WI38 (cell line): ENCODE results near the gene SHISA7.

Experiments used
- H3K4me3 ChIP-seq: 2 replicates; pipeline ENCODE4 v1.5.1; 2011; ENCODE audit warnings: low read depth, mild to moderate bottlenecking, control low read depth, low read length
- CTCF ChIP-seq: IDR thresholded peaks from 2 replicates; pipeline ENCODE4 v1.5.1; 2012; ENCODE audit warnings: low read depth, mild to moderate bottlenecking, control low read depth, low read length

SHISA7 gene

GRCh38 chr19:55441692-55442321 lies 1.3 kb downstream of the SHISA7 start:
- TF ChIP-seq CTCF, result no peak
- no peak overlapping the region for H3K4me3 ChIP-seq

- no peak overlapping the region for H3K4me3 ChIP-seq
- TF ChIP-seq CTCF, result no peak
Observed at GRCh38 chr19:55441319-55441691, 1.8 kb downstream of the SHISA7 start.

- TF ChIP-seq CTCF, result no peak
- H3K4me3 ChIP-seq, result no peak overlapping the region
Observed at GRCh38 chr19:55440411-55441105, 2.5 kb downstream of the SHISA7 start.

GRCh38 chr19:55439052-55439451 lies 4.0 kb downstream of the SHISA7 start:
- no peak for TF ChIP-seq CTCF
- no peak overlapping the region for H3K4me3 ChIP-seq

- H3K4me3 ChIP-seq, result no peak overlapping the region
- no peak for TF ChIP-seq CTCF
Observed at GRCh38 chr19:55437410-55437809, 5.7 kb downstream of the SHISA7 start.

GRCh38 chr19:55436847-55437246 lies 6.3 kb downstream of the SHISA7 start:
- no peak for TF ChIP-seq CTCF
- no peak overlapping the region for H3K4me3 ChIP-seq

GRCh38 chr19:55435020-55435419 lies 8.1 kb downstream of the SHISA7 start:
- TF ChIP-seq CTCF, result no peak
- no peak overlapping the region for H3K4me3 ChIP-seq
